ENCODE data around the gene SEL1L.
"Not testable (repeated sequence)": the region's sequence is repeated elsewhere in the genome, so short reads cannot be mapped to it uniquely, and the experiment has no call there.

Gene SEL1L

DNA sequence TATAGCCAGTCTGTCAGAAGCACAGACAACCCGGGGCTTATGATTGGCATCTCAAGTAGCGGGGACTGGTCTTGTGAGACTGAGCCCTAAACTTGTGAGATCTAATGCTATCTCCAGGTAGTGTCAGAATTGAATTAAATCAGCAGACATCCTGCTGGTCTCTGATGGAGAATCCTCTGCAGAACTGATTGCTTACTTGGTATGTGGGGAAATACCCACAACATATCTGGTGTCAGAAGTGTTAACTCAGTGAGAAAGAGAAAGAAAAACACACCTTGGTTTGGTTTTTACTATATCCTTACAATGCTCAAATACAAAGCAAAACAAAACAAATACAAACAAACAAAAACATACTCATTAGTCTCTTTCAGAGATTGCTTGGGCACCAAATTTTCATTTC, 10.0 kb downstream of the SEL1L start:
- DNase-seq, result no peak

- no peak for DNase-seq
Measured at GRCh38 chr14:81523016-81523415, 10.6 kb downstream of the SEL1L start.

DNA sequence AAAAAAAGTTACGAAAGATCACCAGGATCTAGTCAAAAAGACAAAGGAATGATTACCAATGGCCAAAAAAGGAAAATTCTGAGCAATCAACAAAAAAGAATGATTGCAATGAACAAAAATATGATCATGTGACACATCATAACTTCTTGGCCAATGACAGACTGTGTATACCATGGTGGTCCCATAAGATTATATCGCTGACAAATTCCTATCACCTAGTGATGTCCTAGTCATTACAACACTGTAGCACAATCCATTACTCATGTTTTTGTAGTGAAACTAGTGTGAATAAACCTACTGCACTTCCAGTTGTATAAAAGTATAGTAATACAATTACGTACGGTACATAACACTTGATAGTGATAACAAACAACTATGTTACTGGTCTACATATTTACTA, 12.3 kb downstream of the SEL1L start:
- DNase-seq, result no peak

GRCh38 chr14:81519200-81520011, 14.2 kb downstream of the SEL1L start:
- peak; percentile 56 for DNase-seq

- DNase-seq, result no peak
Measured at GRCh38 chr14:81517798-81518398, 15.8 kb downstream of the SEL1L start.

DNA sequence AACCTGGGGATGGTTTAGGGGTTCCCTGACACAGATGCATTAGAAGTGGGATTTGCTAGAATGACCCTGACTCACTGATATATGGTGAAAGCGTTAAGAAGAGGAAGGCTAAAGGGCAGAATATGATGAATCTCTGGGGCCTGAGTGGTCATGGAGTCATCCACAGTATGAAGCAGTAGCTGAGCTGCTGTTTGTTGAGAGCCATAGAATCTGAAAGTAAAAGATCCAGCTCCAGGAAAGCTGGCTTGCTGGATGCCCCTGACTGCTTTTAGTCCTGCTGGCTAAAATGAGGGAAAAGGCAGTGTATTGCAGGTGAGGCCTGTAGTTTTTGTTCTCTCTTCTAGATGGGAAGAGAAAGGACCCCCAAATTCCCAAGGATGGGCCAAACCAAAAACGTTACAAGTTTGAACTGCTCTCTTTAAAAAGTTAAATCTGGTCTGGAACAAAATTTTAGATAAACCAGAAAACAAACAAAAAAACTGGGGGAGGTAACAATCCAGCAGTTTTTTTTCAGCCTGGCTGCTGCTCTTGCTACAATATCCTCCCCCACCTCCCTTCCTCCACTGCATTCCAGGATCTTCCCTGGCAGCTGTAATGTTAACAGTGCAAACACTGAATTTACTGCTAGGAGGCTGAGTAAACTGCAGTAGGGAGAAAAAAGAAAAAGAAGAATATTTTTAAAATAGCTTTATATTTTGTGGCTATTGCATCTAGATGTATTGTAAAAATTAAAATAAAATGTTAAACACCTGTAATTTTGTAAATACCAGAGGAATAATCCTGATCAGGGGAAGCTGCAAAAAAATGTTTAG, 16.5 kb downstream of the SEL1L start:
- no peak for DNase-seq

GRCh38 chr14:81515927-81516326, 17.7 kb downstream of the SEL1L start:
- DNase-seq, result not testable (repeated sequence)

- not testable (repeated sequence) for DNase-seq
Measured at GRCh38 chr14:81512826-81513225, 20.8 kb downstream of the SEL1L start.

GRCh38 chr14:81511111-81511904, 22.3 kb downstream of the SEL1L start:
- no peak for DNase-seq

- DNase-seq, result no peak
Measured at GRCh38 chr14:81509838-81510452, 23.7 kb downstream of the SEL1L start.

GRCh38 chr14:81509321-81509720, 24.3 kb downstream of the SEL1L start:
- no peak for DNase-seq

GRCh38 chr14:81506487-81506886, 27.2 kb downstream of the SEL1L start:
- no peak for DNase-seq

- DNase-seq, result no peak
Measured at GRCh38 chr14:81504864-81505263, 28.8 kb downstream of the SEL1L start.

- DNase-seq, result no peak
Measured at GRCh38 chr14:81485781-81486180, 47.9 kb downstream of the SEL1L start.

DNA sequence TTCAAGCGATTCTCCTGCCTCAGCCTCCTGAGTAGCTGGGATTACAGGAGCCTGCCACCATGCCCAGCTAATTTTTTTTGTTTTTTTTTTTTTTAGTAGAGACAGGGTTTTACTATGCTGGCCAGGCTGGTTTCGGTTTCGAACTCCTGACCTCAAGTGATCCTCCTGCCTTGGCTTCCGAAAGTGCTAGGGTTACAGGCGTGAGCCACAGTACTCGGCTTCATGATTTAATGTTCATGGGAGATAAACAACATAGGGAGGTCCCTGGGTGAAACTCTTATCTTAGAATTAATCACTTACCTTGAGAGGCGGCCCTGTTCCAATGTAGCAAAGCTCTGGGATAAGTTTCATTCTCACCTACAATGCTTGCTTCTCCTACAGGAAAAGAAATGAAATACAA, 48.3 kb downstream of the SEL1L start:
- DNase-seq, result no peak

DNA sequence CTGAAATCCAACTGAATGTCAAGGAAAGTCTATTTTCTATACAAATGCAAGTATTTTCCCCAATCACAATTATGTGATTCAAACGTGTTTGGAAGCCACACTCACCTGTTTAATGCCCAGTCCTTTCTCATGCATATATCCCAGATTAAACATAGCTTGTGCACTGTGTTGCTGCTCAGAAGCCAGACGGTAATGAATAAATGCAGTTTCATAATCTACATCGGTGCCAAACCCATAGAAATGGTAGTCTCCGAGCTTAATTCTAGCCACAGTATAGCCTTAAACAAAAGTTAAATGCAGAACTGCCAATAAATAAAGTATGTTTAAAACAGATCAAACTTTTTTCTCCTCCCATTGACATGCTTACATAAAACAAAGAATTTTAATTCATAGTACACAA, 49.5 kb downstream of the SEL1L start:
- no peak for DNase-seq

- no peak for DNase-seq
Measured at GRCh38 chr14:81480741-81481140, 52.9 kb downstream of the SEL1L start.

- DNase-seq, result no peak
Measured at GRCh38 chr14:81478446-81478845, 55.2 kb downstream of the SEL1L start.

DNA sequence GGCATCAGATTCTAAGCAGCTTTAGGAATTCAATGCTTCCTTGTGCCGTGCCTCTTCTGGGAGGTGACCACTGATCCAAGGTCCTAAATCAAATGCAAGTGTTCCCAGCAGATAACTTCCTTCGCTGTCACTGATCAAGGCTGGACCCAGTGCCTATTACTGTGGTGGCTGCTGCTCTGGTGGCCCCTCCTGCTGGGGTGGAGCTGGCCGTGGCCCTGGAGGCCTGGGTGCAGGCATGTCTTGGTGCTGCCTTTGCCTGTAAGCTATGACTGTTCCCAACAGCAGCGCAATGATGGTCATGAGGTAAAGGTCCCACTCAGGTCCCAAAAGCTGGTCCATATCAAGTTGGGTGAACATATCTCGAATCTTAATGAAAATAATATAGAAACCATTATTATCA, 56.8 kb downstream of the SEL1L start:
- DNase-seq, result no peak

DNA sequence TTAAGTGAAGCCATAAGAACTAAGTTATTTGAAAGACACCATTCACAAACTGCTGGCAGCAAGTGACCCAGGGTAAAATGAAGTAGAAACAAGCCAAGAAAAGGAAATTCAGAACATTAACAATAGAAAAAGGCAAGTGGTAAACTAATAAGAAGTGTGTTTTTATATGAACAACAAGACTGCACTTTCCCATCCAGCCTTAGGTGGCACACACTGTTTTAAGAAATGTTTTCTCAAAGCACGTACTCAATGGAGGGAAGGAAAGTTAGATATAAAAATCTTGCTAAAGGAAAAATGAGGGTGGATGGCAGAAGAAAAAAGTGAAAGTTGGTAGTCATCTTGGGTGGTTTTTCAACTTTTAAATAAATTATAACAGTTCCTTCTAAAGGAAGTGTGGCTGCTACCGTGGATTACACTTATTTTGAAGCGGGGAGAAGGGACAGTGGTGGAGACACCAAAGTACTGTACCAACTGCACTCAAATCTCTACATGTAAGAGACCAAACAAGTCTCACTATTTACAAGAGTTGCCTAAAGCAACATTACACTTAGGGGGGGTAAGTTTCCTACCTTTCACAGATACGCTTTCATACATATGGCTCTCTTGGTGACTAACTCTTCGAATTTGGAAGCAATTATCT, 58.8 kb downstream of the SEL1L start:
- DNase-seq, result no peak

- DNase-seq, result no peak
Measured at GRCh38 chr14:81474148-81474492, 59.5 kb downstream of the SEL1L start.
